ENCODE data around the gene GTPBP3.
A peak's percentile ranks its signal among the peaks of the same experiment; 100 is the strongest.
"Not testable (repeated sequence)": the region's sequence is repeated elsewhere in the genome, so short reads cannot be mapped to it uniquely, and the experiment has no call there.

Gene GTPBP3

DNA sequence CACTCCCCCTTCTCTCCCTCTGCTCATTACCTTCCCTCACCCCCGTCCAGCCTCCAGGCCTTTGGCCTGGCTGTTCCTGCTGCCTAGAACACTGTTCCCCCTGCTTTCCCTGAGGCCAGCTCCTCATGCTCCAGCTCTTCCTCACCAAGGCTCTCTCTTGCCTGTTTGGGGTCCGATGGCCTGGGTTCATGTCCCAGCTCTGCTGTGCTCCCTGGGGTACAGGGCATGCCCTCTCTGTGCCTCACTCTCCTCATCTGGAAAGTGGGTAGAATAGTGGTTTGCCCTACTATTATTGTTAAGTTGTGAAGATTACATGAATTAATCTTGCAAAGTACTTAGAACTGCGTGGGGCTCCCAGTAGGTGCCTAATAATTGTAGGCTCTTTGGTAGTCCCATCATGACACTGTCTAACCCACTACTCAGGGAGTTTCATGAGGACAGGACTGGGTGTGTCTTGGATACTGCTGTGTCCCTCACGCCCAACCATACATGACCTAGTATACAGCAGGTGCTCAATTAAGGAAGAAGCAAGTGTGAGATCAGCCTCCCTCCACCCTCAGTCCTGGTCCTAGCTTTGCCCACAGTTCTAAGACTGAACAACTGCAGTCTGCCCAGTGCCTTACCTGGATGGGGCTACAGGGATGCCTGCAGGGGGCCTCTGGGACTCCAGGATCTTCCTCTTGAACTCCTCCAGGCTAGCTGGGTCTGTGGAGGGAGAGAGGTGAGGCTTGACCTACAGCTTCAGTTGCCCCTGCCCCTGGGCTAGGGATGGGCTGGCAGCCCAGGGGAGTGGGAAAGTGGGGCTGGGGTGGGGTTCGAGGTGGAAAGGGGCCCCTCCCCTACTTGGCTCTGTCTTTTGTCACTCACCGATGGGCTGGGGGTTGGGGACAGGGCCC, 22.8 kb downstream of the GTPBP3 start:
- H3K27ac ChIP-seq, result no peak overlapping the region
- in situ Hi-C loops (cut with HindIII; ENCODE audit: low pct_ligation_motif_present, low sequenced_read_pairs), result no loop called here
- H3K4me3 ChIP-seq (ENCODE audit: low read depth, low read length), result no peak overlapping the region
- TF ChIP-seq, protein P1, sequence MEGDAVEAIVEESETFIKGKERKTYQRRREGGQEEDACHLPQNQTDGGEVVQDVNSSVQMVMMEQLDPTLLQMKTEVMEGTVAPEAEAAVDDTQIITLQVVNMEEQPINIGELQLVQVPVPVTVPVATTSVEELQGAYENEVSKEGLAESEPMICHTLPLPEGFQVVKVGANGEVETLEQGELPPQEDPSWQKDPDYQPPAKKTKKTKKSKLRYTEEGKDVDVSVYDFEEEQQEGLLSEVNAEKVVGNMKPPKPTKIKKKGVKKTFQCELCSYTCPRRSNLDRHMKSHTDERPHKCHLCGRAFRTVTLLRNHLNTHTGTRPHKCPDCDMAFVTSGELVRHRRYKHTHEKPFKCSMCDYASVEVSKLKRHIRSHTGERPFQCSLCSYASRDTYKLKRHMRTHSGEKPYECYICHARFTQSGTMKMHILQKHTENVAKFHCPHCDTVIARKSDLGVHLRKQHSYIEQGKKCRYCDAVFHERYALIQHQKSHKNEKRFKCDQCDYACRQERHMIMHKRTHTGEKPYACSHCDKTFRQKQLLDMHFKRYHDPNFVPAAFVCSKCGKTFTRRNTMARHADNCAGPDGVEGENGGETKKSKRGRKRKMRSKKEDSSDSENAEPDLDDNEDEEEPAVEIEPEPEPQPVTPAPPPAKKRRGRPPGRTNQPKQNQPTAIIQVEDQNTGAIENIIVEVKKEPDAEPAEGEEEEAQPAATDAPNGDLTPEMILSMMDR (IDR thresholded peaks at IDR 0.05; ENCODE audit: low read depth, low read length, missing control alignments), result no peak
- no peaks in the 10 kb centered on the region for H3K36me3 ChIP-seq (replicated peaks)
- H3K27me3 ChIP-seq (replicated peaks), result no peaks in the 10 kb centered on the region
- DNase-seq, result no peak

DNA sequence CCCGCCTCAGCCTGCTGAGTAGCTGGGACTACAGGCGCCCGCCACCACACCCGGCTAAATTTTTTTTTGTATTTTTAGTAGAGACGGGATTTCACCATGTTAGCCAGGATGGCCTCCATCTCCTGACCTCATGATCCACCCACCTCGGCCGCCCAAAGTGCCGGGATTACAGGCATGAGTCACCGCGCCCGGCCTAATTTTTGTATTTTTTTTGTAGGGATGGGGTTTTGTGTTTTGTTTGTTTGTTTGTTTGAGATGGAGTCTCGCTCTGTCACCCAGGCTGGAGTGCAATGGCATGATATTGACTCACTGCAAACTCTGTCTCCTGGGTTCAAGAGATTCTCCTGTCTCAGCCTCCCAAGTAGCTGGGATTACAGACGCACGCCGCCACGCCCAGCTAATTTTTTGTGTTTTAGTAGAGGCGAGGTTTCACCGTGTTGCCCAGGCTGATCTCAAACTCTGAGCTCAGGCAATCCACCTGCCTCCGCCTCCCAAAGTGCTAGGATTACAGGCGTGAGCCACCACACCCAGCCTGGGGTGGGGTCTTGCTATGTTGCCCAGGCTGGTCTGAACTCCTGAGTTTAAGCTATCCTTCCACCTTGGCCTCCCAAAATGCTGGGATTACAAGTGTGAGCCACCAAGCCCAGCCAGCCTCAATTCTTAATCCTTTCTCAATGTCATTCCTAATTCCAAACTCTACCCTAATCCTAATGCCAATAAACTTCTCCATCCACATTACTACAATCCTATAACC, 26.7 kb downstream of the GTPBP3 start:
- DNase-seq; in situ Hi-C loops (cut with HindIII; ENCODE audit: low pct_ligation_motif_present, low sequenced_read_pairs); H3K36me3 ChIP-seq (replicated peaks); H3K4me3 ChIP-seq (ENCODE audit: low read depth, low read length); H3K27me3 ChIP-seq (replicated peaks); H3K27ac ChIP-seq: not testable (repeated sequence)

DNA sequence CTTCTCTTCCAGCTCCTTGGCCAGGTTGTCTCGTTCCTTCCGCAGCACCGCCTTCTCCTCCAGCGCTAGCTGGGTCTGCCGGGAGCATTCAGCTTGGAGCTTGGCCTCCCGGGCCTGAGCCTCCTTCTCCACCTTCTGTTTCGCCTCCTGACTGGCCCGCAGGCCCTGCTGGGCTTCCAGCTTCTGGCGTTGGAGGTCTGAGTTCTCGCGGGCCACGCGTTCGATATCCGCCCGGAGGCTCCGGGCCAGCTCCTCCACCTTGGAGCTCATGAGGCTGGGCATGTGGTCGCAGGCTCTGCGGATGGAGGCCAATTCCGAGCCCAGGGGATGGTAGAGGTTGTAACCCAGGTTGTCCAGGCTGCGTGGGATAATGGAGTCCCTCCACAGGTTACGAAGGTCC, 28.0 kb downstream of the GTPBP3 start:
- in situ Hi-C loops (cut with HindIII; ENCODE audit: low pct_ligation_motif_present, low sequenced_read_pairs), result no loop called here
- TF ChIP-seq, protein P1 (IDR thresholded peaks at IDR 0.05; ENCODE audit: low read depth, low read length, missing control alignments), result no peak
- no peaks in the 10 kb centered on the region for H3K27me3 ChIP-seq (replicated peaks)

DNA sequence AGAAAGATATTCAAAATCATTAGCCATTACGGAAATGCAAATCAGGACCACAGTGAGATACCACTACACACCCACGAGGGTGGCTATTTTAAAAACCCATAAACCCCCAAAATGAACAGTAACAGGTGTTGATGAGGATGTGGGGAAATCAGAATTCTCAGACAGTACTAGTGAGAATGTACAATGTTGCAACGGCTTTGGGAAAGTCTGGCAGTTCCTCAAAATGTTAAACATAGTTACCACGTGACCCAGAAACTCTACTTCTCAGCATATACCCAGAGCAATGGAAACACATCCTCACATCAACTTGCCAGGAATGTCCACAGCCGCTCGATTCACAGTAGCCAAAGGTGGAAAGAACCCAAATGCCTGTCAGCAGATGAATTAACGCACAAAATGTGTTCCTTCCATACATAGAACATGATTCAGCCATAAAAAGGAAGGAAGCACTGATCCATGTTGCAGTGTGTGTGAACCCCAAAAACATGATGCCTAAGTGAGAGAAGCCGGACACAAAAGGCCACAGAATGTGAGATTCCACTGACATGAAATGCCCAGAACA, 32.8 kb downstream of the GTPBP3 start:
- no peak for DNase-seq
- no peak overlapping the region for H3K4me3 ChIP-seq (ENCODE audit: low read depth, low read length)
- in situ Hi-C loops (cut with HindIII; ENCODE audit: low pct_ligation_motif_present, low sequenced_read_pairs), result no loop called here
- TF ChIP-seq, protein P1 (IDR thresholded peaks at IDR 0.05; ENCODE audit: low read depth, low read length, missing control alignments), result no peak
- H3K27ac ChIP-seq, result no peak overlapping the region
- H3K36me3 ChIP-seq (replicated peaks), result no peaks in the 10 kb centered on the region
- H3K27me3 ChIP-seq (replicated peaks), result no peaks in the 10 kb centered on the region

More for the DNA sequence above, 28.0 kb downstream of the GTPBP3 start:
- Histone ChIP-seq H3K27ac (no peak overlapping the region), H3K4me3 (ENCODE audit: low read depth, low read length) (no peak overlapping the region), H3K36me3 (replicated peaks) (no peaks in the 10 kb centered on the region)
- no peak for DNase-seq

DNA sequence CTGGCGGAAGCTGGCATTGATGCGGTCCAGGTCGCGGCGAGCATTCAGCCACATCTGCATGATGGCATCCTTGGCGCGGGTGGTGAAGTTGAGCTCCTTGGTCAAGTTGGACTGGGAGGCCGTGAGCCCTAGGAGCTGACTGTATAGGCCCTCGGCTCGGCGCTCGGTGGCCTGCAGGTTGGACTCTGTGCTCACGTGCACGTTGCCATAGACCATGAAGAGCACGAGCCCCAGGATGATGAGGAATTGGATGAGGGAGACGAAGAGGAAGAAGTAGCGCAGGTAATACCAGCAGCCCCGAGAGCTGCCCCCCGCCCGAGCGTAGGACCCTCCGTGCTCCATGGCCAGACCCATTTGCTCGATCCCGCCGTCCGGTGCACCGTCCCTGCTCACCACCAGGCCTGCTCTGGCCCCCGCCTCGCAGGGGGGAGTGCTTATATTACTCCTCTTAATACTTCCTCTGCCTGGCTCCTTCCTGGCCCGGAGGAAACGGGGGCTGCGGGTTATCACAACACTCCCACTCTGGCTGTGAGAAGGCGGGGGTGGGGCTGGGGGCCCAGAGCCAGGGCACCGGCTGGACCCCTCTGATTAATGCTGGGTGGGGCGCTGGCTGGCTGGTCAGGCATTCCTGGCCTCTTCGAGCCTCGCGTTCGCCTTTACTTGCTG, 39.7 kb downstream of the GTPBP3 start, which contains the start of gene PLVAP:
PLVAP (minus strand) TSS at position 408 of the 666 bp plus-strand sequence; CDS start at position 354, 54 bp downstream.
- H3K27ac ChIP-seq, result no peak within 1 kb of the TSS
- no peak within 1 kb of the TSS for H3K4me3 ChIP-seq (ENCODE audit: low read depth, low read length)
- TF ChIP-seq, protein P1 (IDR thresholded peaks at IDR 0.05; ENCODE audit: low read depth, low read length, missing control alignments), result peak; percentile 2
- no peak for DNase-seq
- in situ Hi-C loops (cut with HindIII; ENCODE audit: low pct_ligation_motif_present, low sequenced_read_pairs), result no loop called here
- no peaks in the 10 kb centered on the region for H3K36me3 ChIP-seq (replicated peaks)
- H3K27me3 ChIP-seq (replicated peaks), result no peaks in the 10 kb centered on the region
